Stomach (tissue), 4 donors: Measurements from ENCODE around the gene TBC1D5.

Experiments
- CTCF ChIP-seq, 7 experiments: fragments of 450-650 bp in 4 of 7; fragments of 200-600 bp in 3 of 7; sonication (generic) in 3 of 7; IDR thresholded peaks; one replicate each; pipeline ENCODE4 v1.5.1; 2016 to 2019; ENCODE audit warnings: antibody characterized with exemption in 7 of 7, control low read depth in 2 of 7, mild to moderate bottlenecking in 1 of 7
- POLR2A ChIP-seq, 4 donors: fragments of 450-650 bp; IDR thresholded peaks; one replicate each; pipeline ENCODE4 v1.6.1; 2016; ENCODE audit warnings: antibody characterized with exemption in 4 of 4, control low read depth in 2 of 4, mild to moderate bottlenecking in 1 of 4, moderate library complexity in 1 of 4
- POLR2AphosphoS5 ChIP-seq, 3 donors: sonication (generic); formaldehyde crosslinking; IDR thresholded peaks; one replicate each; pipeline ENCODE4 v1.6.1; 2016; ENCODE audit warnings: antibody characterized with exemption in 3 of 3

GRCh38 chr3:17678116-17678741 is 64.2 kb downstream of the TBC1D5 start:
- TF ChIP-seq CTCF (IDR thresholded peaks at IDR 0.05): no peak
- no peak for TF ChIP-seq POLR2A (IDR thresholded peaks at IDR 0.05)
- TF ChIP-seq POLR2AphosphoS5 (IDR thresholded peaks at IDR 0.05): no peak
